GM12891 (cell line): ENCODE measurements around the gene BTG4.

Source experiments
- DNase-seq: peaks from one replicate; pipeline ENCODE4 v3.0.0; 2011; ENCODE audit warnings: low spot score; ENCODE audit not compliant: insufficient read length
- FAIRE-seq: peaks from 2 replicates; lab custom pipeline; 2011; peaks lifted over from hg19 to GRCh38; lab: Jason Lieb, UNC
- PAX5 ChIP-seq: IDR thresholded peaks from 2 replicates; pipeline ENCODE4 v1.6.1; 2011; ENCODE audit warnings: low read length, moderate library complexity, mild to moderate bottlenecking; ENCODE audit not compliant: insufficient read depth, severe bottlenecking
- POLR2A ChIP-seq: IDR thresholded peaks from 2 replicates; pipeline ENCODE4 v1.6.1; 2011; ENCODE audit warnings: low read depth, low read length, control low read depth
- POLR2AphosphoS5 ChIP-seq: IDR thresholded peaks from 2 replicates; pipeline ENCODE4 v1.6.1; 2011; ENCODE audit warnings: low read depth, low read length, control low read depth
- POU2F2 ChIP-seq: IDR thresholded peaks from 2 replicates; pipeline ENCODE4 v1.6.1; 2011; ENCODE audit warnings: low read depth, mild to moderate bottlenecking, control low read depth, low read length, moderate library complexity
- SPI1 ChIP-seq: IDR thresholded peaks from 2 replicates; pipeline ENCODE4 v1.6.1; 2011; ENCODE audit warnings: low read depth, low read length, control low read depth
- TAF1 ChIP-seq: IDR thresholded peaks from 2 replicates; pipeline ENCODE4 v1.6.1; 2011; ENCODE audit warnings: low read depth, low read length, control low read depth

Gene BTG4

DNA sequence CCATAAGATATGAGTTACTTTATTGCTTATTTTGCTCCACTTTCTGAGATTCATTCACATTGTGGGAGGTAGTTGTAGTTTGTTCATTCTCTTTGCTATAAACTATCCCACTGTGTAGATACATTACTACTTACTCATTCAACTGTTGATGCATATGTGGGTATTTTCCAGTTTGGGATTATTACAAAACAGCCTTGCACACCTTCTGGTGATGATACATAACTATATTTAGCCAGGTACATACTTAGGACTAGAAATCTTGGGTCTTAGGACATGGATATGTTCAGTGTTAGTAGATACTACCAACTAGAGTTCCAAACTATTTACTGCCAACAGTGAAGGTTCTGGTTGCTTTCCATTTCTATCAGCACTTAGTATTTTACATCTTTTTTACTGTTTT lies 37.8 kb downstream of the BTG4 start:
- no peak for DNase-seq
- FAIRE-seq, result peak; percentile 51
- TF ChIP-seq POLR2A (no peak), TAF1 (no peak), POU2F2 (no peak), POLR2AphosphoS5 (no peak), PAX5 (no peak), SPI1 (no peak)

DNA sequence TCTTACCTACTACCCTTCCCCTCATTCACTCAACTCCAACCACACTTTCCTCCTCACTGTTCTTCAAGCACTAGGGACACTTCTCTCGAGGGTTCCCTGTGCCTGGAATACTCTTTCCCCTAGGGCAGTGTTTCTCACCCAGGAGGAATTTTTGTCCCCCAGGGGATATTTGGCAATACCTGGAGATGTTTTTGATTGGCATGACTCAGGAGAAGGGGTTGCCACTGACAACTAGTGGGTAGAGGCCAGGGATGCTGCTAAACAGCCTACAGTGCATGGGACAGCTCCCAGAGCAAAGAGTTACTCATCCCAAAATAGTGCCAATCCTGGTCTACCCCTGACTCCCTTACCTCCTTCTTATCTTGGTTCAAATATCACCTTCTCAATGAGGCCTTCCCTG lies 40.0 kb downstream of the BTG4 start:
- no peak for FAIRE-seq
- DNase-seq, result no peak
- TF ChIP-seq SPI1 (no peak), POU2F2 (no peak), POLR2A (no peak), PAX5 (no peak), POLR2AphosphoS5 (no peak), TAF1 (no peak)

GRCh38 chr11:111469200-111469599 lies 43.0 kb downstream of the BTG4 start:
- FAIRE-seq (no peak), DNase-seq (no peak)
- TF ChIP-seq POLR2AphosphoS5, result no peak
- TF ChIP-seq SPI1, result no peak
- TF ChIP-seq POLR2A, result no peak
- TF ChIP-seq TAF1, result no peak
- no peak for TF ChIP-seq POU2F2
- TF ChIP-seq PAX5, result no peak

- FAIRE-seq (no peak), DNase-seq (no peak)
- TF ChIP-seq POLR2A (no peak), POU2F2 (no peak), SPI1 (no peak), TAF1 (no peak), POLR2AphosphoS5 (no peak), PAX5 (no peak)
These were observed 45.6 kb downstream of the BTG4 start for GRCh38 chr11:111466615-111467014.

- no peak for FAIRE-seq
- TF ChIP-seq POU2F2, result no peak
- no peak for TF ChIP-seq PAX5
- TF ChIP-seq SPI1, result no peak
- TF ChIP-seq TAF1, result no peak
- no peak for TF ChIP-seq POLR2AphosphoS5
- TF ChIP-seq POLR2A, result no peak
- no peak for DNase-seq
These were observed 46.8 kb downstream of the BTG4 start for GRCh38 chr11:111465400-111465799.

GRCh38 chr11:111463276-111463675 lies 48.9 kb downstream of the BTG4 start:
- no peak for DNase-seq
- TF ChIP-seq SPI1 (no peak), POLR2A (no peak), TAF1 (no peak), POU2F2 (no peak), PAX5 (no peak), POLR2AphosphoS5 (no peak)
- no peak for FAIRE-seq

DNA sequence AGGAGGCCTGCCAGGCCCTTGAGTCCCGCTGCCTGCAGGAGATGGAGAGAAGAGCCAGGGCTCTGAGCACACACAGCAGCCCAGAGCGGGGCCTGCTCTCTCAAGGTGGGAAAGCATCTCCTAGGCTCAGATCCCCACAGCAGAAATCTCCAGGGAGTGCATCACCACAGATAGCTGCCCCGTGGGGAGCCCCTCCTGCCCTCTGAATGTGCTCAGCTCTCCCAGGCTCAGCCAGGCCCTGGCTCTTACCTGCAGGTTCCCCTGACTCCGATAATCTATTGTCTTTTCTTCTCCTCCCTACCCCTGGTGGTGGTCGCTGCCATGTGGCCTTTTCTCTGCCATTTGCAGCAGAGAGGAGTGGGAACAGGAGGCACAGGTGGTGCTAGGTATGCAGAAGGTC lies 49.9 kb downstream of the BTG4 start:
- TF ChIP-seq TAF1 (no peak), SPI1 (no peak), POLR2AphosphoS5 (no peak), POU2F2 (no peak), POLR2A (no peak), PAX5 (no peak)
- FAIRE-seq, result no peak
- no peak for DNase-seq

- DNase-seq (no peak), FAIRE-seq (no peak)
- TF ChIP-seq POLR2A, result no peak
- TF ChIP-seq SPI1, result no peak
- no peak for TF ChIP-seq PAX5
- TF ChIP-seq POLR2AphosphoS5, result no peak
- TF ChIP-seq POU2F2, result no peak
- no peak for TF ChIP-seq TAF1
These were observed 50.5 kb downstream of the BTG4 start for GRCh38 chr11:111461460-111462235.

- FAIRE-seq (no peak), DNase-seq (no peak)
- TF ChIP-seq SPI1, result no peak
- no peak for TF ChIP-seq PAX5
- no peak for TF ChIP-seq POU2F2
- TF ChIP-seq POLR2AphosphoS5, result no peak
- no peak for TF ChIP-seq TAF1
- no peak for TF ChIP-seq POLR2A
These were observed 51.3 kb downstream of the BTG4 start for GRCh38 chr11:111460856-111461255.

- TF ChIP-seq POLR2A (no peak), PAX5 (no peak), TAF1 (no peak), SPI1 (no peak), POLR2AphosphoS5 (no peak), POU2F2 (no peak)
- no peak for FAIRE-seq
These were observed 51.8 kb downstream of the BTG4 start for GRCh38 chr11:111460340-111460739.

More at GRCh38 chr11:111460340-111460739, 51.8 kb downstream of the BTG4 start:
- no peak for DNase-seq
